GM23248 (cell line): Measurements from ENCODE around the gene DOK4.

ENCODE experiments used
- EZH2 ChIP-seq: fragments of 200-600 bp; sonication (generic); IDR thresholded peaks from 2 replicates; pipeline ENCODE4 v1.6.1; 2018; ENCODE audit warnings: antibody characterized with exemption, mild to moderate bottlenecking; ENCODE audit not compliant: insufficient read depth, poor library complexity, severe bottlenecking
- EZH2phosphoT487 ChIP-seq: fragments of 200-600 bp; sonication (generic); IDR thresholded peaks from 2 replicates; pipeline ENCODE4 v1.6.1; 2018; ENCODE audit warnings: antibody characterized with exemption, moderate library complexity, mild to moderate bottlenecking, low read depth; ENCODE audit not compliant: insufficient read depth

GRCh38 chr16:57535680-57536305, 49.5 kb upstream of the DOK4 start:
- TF ChIP-seq EZH2, result no peak
- TF ChIP-seq EZH2phosphoT487, result no peak
